ENCODE data around the gene RABGAP1L. TPM values are rescaled to one million over a fixed set of nuclear protein-coding genes. Genes with fewer than 3 reads are reported as not detected.
"Not testable (repeated sequence)": the region's sequence is repeated elsewhere in the genome, so short reads cannot be mapped to it uniquely, and the experiment has no call there.

Gene RABGAP1L
- total RNA-seq, 1 donor from 2014 or later: 54.4 TPM

- DNase-seq: no peak
These were observed 289.2 kb downstream of the RABGAP1L start for GRCh38 chr1:174448531-174448883.

- peak; percentile 4 for DNase-seq
These were observed 289.7 kb downstream of the RABGAP1L start for GRCh38 chr1:174448974-174449373.

- no peak for DNase-seq
These were observed 292.1 kb downstream of the RABGAP1L start for GRCh38 chr1:174451408-174451807.

DNA sequence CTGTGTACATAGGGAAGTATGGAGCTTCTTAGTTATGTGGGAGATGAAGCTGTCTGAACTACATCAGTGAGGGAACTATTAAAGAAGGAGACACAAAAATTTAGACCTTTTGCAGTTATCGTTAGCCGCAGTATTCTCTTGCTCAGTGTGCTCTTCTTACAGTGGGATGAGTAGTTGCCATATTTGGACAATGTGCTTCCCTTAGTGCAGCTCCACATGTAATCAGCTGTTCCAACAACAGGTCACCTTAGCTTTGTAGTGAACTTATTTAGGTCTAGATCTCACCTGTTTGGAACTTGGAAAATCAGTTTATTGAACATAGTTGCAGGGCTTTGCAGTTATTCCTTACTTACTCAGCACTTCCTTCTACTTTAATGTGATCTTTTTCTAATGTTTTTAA lies 306.5 kb downstream of the RABGAP1L start:
- no peak for DNase-seq

DNA sequence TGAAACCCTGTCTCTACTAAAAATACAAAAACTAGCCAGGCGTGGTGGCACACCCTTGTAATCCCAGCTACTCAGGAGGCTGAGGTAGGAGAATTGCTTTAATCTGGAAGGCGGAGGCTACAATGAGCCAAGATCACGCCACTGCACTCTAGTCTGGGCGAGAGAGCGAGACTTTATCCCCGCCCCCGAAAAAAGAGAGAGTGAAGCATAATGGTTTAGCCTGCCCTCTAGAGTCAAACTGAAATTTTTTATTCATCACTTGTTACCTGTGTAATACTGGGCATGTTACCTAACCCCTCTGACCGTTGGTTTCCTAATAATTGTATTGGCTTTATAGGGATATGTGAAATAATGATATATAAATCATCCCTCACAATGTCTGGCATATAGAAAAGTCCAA lies 307.3 kb downstream of the RABGAP1L start:
- no peak for DNase-seq

GRCh38 chr1:174469052-174469451 lies 309.7 kb downstream of the RABGAP1L start:
- no peak for DNase-seq

GRCh38 chr1:174469687-174470086 lies 310.4 kb downstream of the RABGAP1L start:
- DNase-seq: no peak

DNA sequence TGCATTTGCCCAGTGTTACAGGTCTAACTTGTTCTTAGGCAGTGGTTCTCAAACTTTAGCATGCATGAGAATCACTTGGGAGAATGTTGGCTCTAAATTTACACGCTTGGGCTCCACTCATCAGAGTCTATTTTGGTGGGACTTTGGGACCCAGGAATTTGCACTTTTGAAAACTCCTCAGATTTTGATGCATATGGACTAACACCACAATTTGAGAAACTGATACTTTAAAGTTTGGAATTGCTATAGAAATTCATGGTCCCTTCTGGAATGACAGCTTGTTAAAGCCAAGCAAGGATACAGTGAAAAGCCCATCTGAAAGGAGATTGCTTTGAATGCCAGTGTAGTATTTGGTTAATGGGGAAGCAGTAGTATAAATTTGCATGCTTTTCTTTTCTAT lies 320.0 kb downstream of the RABGAP1L start:
- DNase-seq: no peak

GRCh38 chr1:174480324-174480723 lies 321.0 kb downstream of the RABGAP1L start:
- no peak for DNase-seq

- no peak for DNase-seq
These were observed 332.3 kb downstream of the RABGAP1L start for GRCh38 chr1:174491606-174492005.

DNA sequence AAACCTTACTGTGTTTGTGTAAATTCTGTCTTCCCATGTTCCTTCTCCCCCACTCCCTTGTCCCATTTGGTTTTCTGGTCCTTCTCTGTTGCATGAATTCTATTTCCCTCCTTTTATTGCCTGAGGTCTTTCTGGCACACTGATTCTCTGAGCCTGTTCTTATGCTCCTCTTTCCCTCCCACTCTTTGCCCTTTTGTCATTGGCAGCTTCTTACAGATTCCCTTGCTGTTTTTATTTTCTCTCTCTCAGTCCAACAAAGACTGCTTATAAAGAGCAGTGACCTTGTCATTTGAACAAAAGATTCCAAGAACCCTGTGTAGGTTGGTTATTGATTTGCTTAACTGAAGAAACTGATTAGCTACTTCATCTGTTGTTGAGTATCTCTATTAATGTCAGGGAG lies 338.2 kb downstream of the RABGAP1L start:
- DNase-seq: no peak

DNA sequence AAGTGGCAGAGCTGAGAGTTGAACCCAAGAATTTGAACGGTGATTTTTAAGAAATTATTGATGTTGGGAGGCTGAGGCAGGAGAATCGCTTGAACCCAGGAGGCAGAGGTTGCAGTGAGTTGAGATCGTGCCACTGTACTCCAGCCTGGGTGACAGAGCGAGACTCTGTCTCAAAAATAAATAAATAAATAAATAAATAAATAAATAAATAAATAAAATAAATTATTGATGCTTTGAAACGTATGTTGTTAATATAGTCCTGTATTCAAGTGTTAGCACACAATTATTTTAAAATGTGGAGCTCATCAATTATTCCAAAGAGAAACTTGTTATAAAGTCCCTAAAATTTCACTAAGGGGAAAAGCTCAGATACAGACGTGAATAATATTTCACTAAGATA lies 357.4 kb downstream of the RABGAP1L start:
- not testable (repeated sequence) for DNase-seq

GRCh38 chr1:174519844-174520243 lies 360.5 kb downstream of the RABGAP1L start:
- no peak for DNase-seq

DNA sequence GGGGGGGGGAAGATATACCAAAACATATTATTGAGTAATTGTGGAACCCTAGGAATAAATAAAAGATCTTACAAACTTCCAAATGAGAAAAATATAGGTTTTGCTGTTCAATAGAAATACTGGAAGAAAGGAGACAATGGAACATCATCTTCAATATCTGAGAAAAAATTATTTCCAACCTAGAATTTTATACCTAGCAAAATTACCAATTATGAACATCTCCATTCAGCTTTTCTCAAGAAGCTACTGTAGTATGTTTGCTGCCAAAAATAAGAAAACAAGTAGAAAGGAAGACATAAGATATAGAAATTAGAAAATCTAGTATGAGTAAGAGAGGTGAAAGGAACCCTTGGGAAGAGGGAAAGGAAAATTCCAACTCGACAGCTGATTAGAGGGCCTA lies 372.4 kb downstream of the RABGAP1L start:
- no peak for DNase-seq

DNA sequence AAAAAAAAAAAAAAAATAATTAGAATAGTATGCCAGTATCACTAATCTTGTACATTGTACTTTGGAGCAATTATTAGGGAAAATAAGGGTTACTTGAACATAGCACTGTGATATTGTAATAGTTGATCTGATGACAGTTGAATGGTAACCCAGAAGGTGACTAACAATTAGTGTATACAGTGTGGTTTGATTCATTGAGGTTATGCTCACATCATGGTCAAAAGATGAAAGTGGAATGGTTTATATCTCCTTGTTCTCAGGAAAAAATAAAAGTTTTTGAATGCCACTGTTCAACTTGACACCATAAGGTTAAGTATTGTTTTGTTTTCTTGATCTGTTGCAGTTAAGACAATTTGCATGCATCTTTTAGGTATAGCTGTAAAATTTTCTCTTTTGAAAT lies 375.5 kb downstream of the RABGAP1L start:
- DNase-seq: no peak

GRCh38 chr1:174535207-174535606 lies 375.9 kb downstream of the RABGAP1L start:
- no peak for DNase-seq

DNA sequence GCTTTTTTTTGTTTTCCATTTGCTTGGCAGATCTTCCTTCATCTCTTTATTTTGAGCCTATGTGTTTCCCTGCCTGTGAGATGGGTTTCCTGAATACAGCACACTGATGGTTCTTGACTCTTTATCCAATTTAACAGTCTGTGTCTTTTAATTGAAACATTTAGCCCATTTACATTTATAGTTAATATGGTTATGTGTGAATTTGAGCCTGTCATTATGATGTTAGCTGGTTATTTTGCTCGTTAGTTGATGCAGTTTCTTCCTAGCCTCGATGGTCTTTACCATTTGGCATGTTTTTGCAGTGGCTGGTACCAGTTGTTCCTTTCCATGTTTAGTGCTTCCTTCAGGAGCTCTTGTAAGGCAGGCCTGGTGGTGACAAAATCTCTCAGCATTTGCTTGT lies 384.1 kb downstream of the RABGAP1L start:
- not testable (repeated sequence) for DNase-seq

GRCh38 chr1:174550296-174550695 lies 391.0 kb downstream of the RABGAP1L start:
- no peak for DNase-seq

DNA sequence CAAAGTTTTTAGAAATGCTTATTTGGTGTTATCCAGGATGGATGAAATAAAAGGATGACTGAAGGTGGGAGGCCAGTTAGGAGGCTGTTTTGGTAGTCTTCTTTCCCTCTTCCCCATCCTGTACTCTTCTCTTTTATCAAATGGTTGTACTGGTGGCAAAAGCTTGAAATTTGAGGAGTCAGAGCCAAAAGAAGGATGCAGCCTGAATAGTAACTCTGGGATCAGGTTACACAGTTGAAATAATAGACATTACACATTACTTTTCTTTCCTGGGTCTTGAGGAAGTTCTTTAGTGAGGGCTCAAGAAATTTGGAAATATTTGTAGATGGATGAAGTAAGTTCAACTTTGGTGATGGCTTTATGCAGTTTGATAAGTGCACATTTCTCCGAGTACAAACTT lies 397.1 kb downstream of the RABGAP1L start:
- no peak for DNase-seq

- DNase-seq: no peak
These were observed 409.2 kb downstream of the RABGAP1L start for GRCh38 chr1:174568551-174568950.

DNA sequence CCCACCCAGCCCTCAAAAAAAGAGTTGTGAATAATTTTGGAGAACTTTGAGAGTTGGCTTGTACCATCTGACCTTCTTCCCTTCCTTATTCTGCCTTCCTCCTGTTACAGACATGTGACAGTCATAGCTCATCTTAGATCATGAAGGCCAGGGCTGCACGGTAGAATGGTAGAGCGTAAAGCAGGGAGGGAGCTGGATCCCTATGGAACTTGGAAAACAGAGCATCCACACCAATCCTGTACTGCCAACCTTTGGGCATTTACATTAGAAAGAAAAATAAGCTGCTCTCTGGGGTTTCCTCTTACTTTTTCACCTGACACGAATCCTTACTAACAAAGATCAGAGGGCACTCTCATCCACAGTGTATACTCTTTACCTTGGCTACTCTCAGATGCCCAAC lies 409.9 kb downstream of the RABGAP1L start:
- DNase-seq: no peak

DNA sequence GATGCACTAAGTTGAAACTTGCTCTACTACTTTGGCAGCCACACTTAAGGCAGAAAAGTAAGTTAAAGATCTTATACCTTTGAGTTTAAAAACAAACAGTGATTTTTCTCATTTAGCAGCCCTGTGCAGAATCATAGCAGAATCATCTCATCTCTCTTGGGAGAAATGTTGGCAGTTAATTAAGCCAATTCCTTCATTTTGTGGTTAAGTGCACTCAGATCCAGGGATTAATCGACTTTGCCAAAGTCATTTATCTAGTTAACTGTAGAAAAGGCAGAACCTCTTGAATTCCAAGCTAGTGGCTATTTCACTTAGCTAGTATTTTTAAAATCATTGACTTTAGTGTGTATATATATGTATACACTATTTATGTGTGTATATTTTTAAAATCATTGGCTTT lies 413.5 kb downstream of the RABGAP1L start:
- no peak for DNase-seq

DNA sequence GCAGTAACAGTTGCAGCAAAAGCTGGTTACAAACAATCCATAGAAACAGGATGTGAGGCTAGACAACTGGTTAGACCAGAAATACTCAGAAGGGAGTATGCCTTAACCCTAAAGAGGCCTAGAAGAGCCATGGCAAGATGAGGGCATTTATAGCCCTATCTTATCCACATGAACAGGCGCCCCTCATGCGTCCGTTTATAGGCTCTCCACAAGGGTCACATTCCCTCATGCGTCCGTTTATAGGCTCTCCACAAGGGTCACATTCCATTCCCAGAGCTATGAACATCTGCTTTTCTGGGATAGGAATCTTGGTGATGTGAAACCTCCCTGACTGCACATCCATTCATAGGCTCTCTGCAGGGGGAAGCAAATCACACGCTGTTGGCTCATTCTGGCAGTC lies 416.8 kb downstream of the RABGAP1L start:
- DNase-seq: not testable (repeated sequence)

- no peak for DNase-seq
These were observed 418.4 kb downstream of the RABGAP1L start for GRCh38 chr1:174577681-174578080.

GRCh38 chr1:174580801-174581200 lies 421.5 kb downstream of the RABGAP1L start:
- no peak for DNase-seq

- no peak for DNase-seq
These were observed 424.0 kb downstream of the RABGAP1L start for GRCh38 chr1:174583316-174583715.

Measured in skin of body (tissue), 2 donors.